AG09319 (cell line): ENCODE measurements around the gene CDC20.

Experiments used
- DNase-seq: peaks from one replicate; pipeline ENCODE4 v3.0.0-alpha.2; 2010; ENCODE audit warnings: low read depth; ENCODE audit errors: extremely low read depth
- TF ChIP-seq, protein P1 (sequence below): IDR thresholded peaks from 2 replicates; pipeline ENCODE4 v1.5.1; 2011; ENCODE audit warnings: low read depth, mild to moderate bottlenecking, inconsistent platforms, low read length, moderate library complexity

Gene CDC20

DNA sequence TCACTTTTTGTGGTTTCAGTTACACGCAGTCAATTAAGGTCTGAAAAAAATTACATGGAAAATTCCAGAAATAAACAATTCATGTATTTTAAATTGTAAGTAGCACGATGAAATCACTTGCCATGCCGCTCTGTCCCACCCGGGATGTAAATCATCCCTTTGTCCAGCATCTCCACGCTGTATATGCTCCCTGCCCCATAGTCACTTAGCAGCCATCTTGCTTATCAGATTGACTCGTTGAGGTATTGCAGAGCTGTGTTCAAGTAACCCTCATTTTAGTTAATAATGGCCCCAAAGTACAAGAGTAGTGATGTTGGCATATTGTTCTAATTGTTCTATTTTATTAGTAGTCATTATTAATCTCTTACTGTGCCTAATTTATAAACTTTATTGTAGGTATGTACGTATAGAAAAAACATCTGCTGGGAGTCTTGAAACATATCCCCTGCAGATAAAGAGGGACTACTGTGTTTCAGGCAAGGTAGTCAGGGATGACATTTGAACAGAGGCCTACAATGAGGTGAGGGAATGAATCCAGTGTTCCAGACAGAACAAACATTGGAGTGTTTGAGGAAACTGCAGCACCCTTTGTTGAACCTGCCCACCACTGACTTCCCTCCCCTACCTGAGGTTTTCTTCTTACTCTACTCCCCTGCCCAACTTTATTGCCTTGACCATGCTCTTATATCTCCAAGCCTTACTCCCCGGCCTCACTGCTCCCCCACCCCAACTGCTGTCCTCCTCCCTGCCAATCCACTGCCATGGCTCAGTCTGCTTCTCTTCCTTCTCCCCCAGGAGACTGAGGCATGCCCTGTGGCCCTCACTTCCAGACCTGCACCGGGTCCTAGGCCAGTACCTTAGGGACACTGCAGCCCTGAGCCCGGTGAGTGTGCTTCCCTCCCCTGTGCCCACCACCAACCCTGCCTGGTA, 7.1 kb upstream of the CDC20 start:
- TF ChIP-seq, protein P1, sequence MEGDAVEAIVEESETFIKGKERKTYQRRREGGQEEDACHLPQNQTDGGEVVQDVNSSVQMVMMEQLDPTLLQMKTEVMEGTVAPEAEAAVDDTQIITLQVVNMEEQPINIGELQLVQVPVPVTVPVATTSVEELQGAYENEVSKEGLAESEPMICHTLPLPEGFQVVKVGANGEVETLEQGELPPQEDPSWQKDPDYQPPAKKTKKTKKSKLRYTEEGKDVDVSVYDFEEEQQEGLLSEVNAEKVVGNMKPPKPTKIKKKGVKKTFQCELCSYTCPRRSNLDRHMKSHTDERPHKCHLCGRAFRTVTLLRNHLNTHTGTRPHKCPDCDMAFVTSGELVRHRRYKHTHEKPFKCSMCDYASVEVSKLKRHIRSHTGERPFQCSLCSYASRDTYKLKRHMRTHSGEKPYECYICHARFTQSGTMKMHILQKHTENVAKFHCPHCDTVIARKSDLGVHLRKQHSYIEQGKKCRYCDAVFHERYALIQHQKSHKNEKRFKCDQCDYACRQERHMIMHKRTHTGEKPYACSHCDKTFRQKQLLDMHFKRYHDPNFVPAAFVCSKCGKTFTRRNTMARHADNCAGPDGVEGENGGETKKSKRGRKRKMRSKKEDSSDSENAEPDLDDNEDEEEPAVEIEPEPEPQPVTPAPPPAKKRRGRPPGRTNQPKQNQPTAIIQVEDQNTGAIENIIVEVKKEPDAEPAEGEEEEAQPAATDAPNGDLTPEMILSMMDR = no peak
- no peak for DNase-seq

DNA sequence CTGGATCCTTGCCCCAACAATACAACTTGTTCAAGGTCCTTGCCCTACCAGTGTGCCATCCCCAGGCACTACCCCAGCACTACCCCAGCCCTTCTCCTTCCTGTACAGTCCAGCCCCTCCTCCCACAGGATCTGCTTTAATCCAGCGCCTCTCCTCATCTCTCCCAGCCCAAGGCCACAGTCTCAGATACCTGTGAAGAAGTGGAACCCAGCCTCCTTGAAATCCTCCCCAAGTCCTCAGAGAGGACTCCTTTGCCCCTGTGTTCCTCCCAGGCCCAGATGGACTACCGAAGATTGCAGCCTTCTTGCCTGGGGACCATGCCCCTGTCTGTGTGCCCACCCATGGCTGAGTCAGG, 6.5 kb upstream of the CDC20 start:
- no peak for DNase-seq
- TF ChIP-seq, protein P1 = no peak

DNA sequence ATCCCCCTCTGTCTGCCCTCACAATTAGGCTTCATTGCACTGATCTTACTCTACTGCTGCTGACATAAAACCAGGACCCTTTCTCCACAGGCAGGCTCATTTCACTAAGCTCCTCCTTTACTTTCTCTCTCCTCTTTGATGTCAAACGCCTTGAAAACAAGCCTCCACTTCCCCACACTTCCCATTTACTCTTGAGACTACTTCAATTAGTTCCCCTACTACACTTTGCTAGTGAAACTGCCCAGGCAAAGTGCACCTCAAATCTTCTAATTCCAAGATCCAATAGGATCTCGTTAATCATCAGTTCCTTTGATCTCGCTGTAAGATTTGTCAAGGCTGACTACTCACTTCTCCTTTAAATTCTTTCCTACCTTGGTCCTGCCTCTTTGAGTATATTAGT, 5.9 kb upstream of the CDC20 start:
- TF ChIP-seq, protein P1 = no peak
- DNase-seq = no peak

DNA sequence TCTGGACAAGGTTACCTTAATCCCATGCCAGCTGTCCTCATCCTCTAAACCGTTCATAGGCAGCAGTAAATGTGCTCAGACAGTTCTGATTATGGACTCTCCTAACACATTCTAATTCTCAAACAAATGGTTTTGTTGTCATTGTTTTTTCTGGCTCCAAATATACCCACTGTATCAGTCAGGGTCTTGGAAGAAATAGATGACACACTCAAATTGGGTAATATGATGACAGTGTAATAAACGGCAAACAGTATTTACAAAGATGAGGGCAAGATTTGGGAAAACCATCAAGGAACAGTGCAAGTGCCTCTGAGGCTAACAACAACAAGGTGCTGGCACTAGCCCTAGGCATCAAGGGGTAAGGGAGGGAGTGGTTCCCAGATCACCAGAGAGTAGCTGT, 4.3 kb upstream of the CDC20 start:
- no peak for DNase-seq
- TF ChIP-seq, protein P1 = no peak

DNA sequence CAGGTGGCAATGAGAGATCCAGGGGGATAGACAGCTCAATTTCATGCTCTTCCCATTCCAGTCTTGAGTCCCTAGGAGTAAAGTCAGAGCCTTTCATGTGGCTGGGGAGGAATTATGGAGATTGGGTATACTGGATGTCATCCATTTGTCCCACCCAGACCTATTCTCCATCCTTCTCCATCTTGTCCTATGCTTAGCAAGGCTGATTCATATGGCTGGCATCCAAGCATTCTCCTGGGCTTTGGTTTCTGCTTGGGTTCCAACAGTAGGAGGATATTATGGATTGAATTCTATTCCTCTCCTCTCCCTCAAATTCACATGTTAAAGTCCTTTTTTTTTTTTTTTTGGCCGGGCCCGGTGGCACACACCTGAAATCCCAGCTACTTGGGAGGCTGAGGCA, 3.8 kb upstream of the CDC20 start:
- no peak for DNase-seq
- TF ChIP-seq, protein P1 = no peak

DNA sequence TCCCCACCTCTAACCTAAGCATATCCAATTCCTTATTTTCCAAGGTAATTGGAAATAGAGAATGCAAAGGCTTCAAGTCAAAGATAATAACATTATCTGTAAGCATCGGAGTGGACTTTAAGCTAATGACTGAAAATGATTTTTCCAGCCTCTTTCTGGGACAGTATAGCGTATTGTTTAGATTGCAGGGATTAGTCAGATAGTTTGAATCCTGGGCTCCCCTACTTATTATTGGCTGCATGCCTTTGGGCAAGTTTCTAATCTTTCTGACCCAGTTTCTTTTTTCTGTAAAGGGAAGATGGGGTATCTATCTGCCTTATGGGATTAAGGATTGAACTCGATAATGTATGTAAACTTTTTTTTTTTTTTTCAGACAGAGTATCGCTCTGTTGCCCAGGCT, 1.5 kb upstream of the CDC20 start:
- no peak for DNase-seq
- TF ChIP-seq, protein P1 = no peak

DNA sequence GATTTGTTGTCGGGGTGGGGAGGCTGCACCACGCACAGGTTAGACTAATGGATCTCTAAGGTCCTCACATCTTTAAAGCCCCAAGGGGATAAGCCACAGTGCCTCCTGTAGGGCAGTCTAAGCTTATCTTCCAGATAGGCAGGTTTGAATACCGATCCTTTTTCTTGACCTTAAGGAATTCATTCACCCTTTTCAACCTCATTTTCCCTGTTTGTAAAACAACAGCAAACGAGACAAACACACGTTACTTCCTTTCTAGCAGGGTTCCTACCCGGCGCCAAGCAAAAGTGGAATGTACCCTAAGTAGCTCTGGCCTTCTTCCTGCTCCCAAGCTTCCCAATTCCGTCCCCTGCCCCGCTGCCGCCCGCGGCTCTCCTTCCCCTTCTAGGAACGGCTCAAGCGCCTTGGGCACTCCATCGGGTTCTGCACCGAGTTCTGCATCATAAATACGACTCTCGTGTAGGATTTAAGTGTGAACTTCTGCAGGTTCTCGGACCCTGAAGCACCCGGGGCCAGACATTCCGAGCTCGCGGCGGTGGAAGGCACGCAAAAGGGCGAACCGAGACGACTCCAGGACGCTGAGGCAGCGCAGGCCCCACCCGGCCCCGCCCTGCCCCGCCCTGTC, 548 bp upstream of the CDC20 start:
- no peak for DNase-seq
- TF ChIP-seq, protein P1 = peak; percentile 39
